T follicular helper cell (primary cell): ENCODE data around the gene NDUFV3.
"Not testable (repeated sequence)": the region's sequence is repeated elsewhere in the genome, so short reads cannot be mapped to it uniquely, and the experiment has no call there.

Experiments used
- DNase-seq: peaks from one replicate; pipeline ENCODE4 v3.0.0-alpha.2; 2020; ENCODE audit warnings: low read depth

Gene NDUFV3

GRCh38 chr21:42937034-42937940 is 44.2 kb downstream of the NDUFV3 start:
- not testable (repeated sequence) for DNase-seq

GRCh38 chr21:42937960-42938605 is 45.0 kb downstream of the NDUFV3 start:
- DNase-seq, result no peak

- DNase-seq, result not testable (repeated sequence)
These were observed 45.5 kb downstream of the NDUFV3 start for GRCh38 chr21:42938606-42938995.

GRCh38 chr21:42939582-42940413 is 46.7 kb downstream of the NDUFV3 start:
- DNase-seq, result no peak

GRCh38 chr21:42941696-42942085 is 48.6 kb downstream of the NDUFV3 start:
- no peak for DNase-seq

GRCh38 chr21:42942244-42942643 is 49.1 kb downstream of the NDUFV3 start:
- DNase-seq, result no peak

GRCh38 chr21:42949094-42949755 is 56.1 kb downstream of the NDUFV3 start:
- not testable (repeated sequence) for DNase-seq

GRCh38 chr21:42951193-42951592 is 58.1 kb downstream of the NDUFV3 start:
- DNase-seq, result not testable (repeated sequence)

- DNase-seq, result no peak
These were observed 63.9 kb downstream of the NDUFV3 start for GRCh38 chr21:42956824-42957630.

GRCh38 chr21:42958122-42958521 is 65.0 kb downstream of the NDUFV3 start:
- not testable (repeated sequence) for DNase-seq

GRCh38 chr21:42959728-42960127 is 66.6 kb downstream of the NDUFV3 start:
- DNase-seq, result no peak

GRCh38 chr21:42962380-42963007 is 69.4 kb downstream of the NDUFV3 start:
- no peak for DNase-seq
